Measurements from ENCODE around the gene SH3GL2.

Gene SH3GL2

DNA sequence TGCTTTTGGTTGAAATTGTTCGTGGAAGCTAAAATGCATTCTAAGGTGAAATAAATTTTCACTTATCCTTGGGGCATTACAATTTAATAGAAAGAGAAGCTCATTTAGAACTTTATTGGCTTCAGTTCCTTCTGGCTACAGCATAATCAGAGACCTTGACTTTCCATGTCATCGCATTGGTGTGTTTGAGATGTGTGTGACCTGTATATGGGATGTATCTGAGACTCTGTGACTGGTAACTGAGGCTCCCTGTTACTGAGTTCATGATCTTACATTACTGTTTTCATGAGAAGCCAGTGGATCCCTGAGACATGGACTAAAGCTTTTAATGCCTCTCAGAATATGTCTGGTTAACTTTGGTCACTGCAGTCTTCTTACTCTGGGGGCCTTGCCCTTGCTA, 32.5 kb downstream of the SH3GL2 start:
- TF ChIP-seq CTCF (IDR thresholded peaks at IDR 0.05): no peak
- H3K27ac ChIP-seq: no peak overlapping the region

DNA sequence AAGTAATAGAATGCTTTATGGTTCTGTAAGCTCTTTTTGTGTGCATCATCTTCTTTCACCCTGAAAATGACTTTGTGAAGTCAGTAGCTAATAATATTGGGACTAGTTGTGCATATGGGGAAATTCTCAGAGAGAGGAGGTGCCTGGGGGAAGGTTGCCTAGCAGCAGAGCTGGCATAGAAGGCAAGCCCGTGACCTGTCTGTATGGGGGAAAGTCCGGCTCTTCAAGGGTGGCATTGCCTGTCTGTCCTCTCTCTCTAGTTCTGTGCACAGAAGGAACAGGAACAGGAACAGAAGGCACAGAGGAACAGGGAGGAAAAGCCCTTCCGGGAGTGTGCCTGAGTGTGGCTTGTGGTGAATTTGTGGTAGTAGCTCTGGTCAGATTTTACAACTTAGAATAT, 33.1 kb downstream of the SH3GL2 start:
- no peaks in the 10 kb centered on the region for H3K36me3 ChIP-seq
- peaks cover 0 to 3% of the 10 kb centered on the region in 2 donors for H3K27me3 ChIP-seq
- H3K27ac ChIP-seq: no peak overlapping the region
- TF ChIP-seq CTCF (IDR thresholded peaks at IDR 0.05): no peak
- no peaks in the 10 kb centered on the region for H3K9me3 ChIP-seq
- no peak for DNase-seq
- H3K4me3 ChIP-seq: no peak overlapping the region
- H3K4me1 ChIP-seq: no peaks in the 10 kb centered on the region
- intact Hi-C loops (cut with DNase I; ENCODE audit: low total_unique reads): no loop called here

More for the DNA sequence above, 32.5 kb downstream of the SH3GL2 start:
- Histone ChIP-seq H3K27me3 (peaks cover 0 to 3% of the 10 kb centered on the region in 2 donors), H3K4me3 (no peak overlapping the region), H3K36me3 (no peaks in the 10 kb centered on the region), H3K9me3 (no peaks in the 10 kb centered on the region), H3K4me1 (no peaks in the 10 kb centered on the region)
- intact Hi-C loops (cut with DNase I; ENCODE audit: low total_unique reads): no loop called here
- DNase-seq: no peak

GRCh38 chr9:17613758-17614157, 34.9 kb downstream of the SH3GL2 start:
- H3K27me3 ChIP-seq: peaks cover 0 to 3% of the 10 kb centered on the region in 2 donors
- H3K36me3 ChIP-seq: no peaks in the 10 kb centered on the region
- no peak for TF ChIP-seq CTCF (IDR thresholded peaks at IDR 0.05)
- intact Hi-C loops (cut with DNase I; ENCODE audit: low total_unique reads): no loop called here
- no peaks in the 10 kb centered on the region for H3K9me3 ChIP-seq
- H3K4me1 ChIP-seq: no peaks in the 10 kb centered on the region
- no peak overlapping the region for H3K27ac ChIP-seq
- DNase-seq: no peak
- H3K4me3 ChIP-seq: no peak overlapping the region

DNA sequence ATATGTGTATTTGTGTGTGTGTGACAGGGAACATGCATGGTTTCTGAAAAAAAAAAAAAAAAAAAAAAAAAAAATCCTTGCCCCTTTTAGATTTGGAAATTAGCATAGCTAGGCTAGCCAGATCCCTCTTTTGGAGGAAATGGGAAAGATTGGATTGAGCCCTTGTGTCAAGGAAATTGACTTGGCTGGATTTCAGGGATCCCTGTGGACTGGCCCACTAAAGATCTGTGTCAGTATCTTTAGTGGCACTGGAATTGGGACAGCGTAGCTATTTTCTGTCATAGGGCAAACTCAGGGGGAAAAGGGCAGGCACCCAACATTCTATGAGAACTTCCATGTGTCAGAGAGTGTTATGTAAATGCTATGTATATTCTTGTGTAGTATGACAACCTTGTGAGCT, 35.4 kb downstream of the SH3GL2 start:
- no peaks in the 10 kb centered on the region for H3K36me3 ChIP-seq
- no peaks in the 10 kb centered on the region for H3K4me1 ChIP-seq
- no peak overlapping the region for H3K27ac ChIP-seq
- no peak for TF ChIP-seq CTCF (IDR thresholded peaks at IDR 0.05)
- no peak overlapping the region for H3K4me3 ChIP-seq
- H3K27me3 ChIP-seq: peaks cover 0 to 3% of the 10 kb centered on the region in 2 donors
- no peak for DNase-seq
- intact Hi-C loops (cut with DNase I; ENCODE audit: low total_unique reads): no loop called here
- no peaks in the 10 kb centered on the region for H3K9me3 ChIP-seq

- intact Hi-C loops (cut with DNase I; ENCODE audit: low total_unique reads): no loop called here
- H3K9me3 ChIP-seq: no peaks in the 10 kb centered on the region
- TF ChIP-seq CTCF (IDR thresholded peaks at IDR 0.05): no peak
These were observed 36.0 kb downstream of the SH3GL2 start for GRCh38 chr9:17614903-17615302.

GRCh38 chr9:17622141-17622540, 43.3 kb downstream of the SH3GL2 start:
- TF ChIP-seq CTCF (IDR thresholded peaks at IDR 0.05): no peak
- no peaks in the 10 kb centered on the region for H3K27me3 ChIP-seq
- no peaks in the 10 kb centered on the region for H3K36me3 ChIP-seq
- no peaks in the 10 kb centered on the region for H3K4me1 ChIP-seq
- no peak overlapping the region for H3K4me3 ChIP-seq
- H3K9me3 ChIP-seq: no peaks in the 10 kb centered on the region
- intact Hi-C loops (cut with DNase I; ENCODE audit: low total_unique reads): no loop called here
- DNase-seq: no peak
- H3K27ac ChIP-seq: no peak overlapping the region

More at GRCh38 chr9:17614903-17615302, 36.0 kb downstream of the SH3GL2 start:
- H3K4me1 ChIP-seq: no peaks in the 10 kb centered on the region
- no peak for DNase-seq
- no peak overlapping the region for H3K27ac ChIP-seq
- no peak overlapping the region for H3K4me3 ChIP-seq
- peaks cover 0 to 3% of the 10 kb centered on the region in 2 donors for H3K27me3 ChIP-seq
- no peaks in the 10 kb centered on the region for H3K36me3 ChIP-seq
